Measurements from ENCODE around the gene FBXO17.
"Not testable (repeated sequence)": the region's sequence is repeated elsewhere in the genome, so short reads cannot be mapped to it uniquely, and the experiment has no call there.

Gene FBXO17, protein sequence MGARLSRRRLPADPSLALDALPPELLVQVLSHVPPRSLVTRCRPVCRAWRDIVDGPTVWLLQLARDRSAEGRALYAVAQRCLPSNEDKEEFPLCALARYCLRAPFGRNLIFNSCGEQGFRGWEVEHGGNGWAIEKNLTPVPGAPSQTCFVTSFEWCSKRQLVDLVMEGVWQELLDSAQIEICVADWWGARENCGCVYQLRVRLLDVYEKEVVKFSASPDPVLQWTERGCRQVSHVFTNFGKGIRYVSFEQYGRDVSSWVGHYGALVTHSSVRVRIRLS

DNA sequence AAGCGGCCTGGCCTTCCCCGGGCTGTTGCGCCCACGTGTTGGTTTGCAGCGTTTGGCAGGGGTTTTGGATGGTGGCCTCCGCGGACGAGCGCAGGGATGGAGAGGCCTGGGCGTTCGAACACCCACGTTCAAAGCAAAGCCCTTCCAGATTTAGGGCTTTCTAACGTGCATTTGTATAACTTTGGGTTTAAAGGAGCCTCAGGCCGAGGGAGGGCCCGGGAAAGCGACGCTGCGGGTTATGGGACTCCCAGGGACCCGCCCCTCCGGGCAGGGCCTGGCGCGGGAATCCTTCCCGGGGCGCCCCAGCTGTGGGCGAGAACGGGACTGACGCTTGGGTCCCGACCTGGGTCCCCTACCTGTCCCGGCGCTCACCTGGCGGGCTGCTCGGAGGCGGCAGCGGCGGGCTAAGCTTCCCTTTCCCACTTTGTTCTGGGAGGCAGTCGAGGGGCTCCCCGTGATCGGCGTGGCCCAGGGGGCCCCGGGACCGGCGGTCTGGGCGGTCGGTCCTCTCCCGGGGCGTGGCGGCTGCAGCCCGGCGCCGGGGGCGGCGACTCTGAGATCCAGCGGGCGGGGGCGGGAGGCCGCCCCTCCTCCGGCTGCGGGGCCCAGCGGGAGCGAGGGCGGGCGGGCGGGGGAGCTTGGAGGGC is at the start of gene FBXO17:
Gene FBXO17, minus strand, starts transcription at position 529 of the 647 bp plus-strand sequence. CDS start 25,423 bp downstream, outside the sequence.
- DNase-seq (ENCODE audit: low spot score): peak; percentile 20

DNA sequence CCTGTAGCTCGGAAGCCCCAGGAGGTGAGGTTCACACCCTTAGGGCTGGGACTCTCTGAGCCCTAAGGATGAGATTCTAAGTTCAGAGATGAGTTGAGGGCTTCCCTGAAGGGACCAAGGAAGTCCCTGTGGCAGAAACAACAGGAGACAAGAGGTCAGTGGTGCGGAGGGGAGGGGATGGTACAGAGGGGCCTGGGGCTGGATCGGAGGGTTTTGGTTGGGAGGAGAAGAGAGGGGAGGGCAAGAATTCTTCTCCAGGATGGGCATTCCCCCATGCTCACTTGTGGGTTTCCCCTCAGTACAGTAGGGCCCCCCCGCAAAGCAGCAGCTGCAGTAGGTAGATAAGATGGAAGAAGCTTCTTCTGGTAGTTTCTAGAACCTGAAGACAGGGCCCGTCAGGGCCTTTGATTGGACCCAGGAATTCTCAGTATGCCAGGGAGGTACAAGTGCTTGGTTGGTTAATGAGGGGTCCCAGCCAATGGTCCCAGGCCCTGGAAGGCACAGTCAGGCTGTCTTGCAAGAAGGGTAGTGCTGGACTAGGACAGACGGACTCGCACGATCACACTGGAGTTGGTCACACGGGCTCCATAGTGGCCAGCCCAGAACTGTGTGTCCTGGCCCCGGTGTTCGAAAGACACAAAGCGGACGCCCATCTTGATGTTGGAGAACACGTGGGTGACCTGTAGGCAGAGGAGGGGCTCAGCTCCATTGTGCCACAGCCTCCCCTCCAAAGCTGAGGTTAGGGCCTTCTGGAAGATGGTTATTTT is 49.5 kb upstream of the FBXO17 start:
- no peak for DNase-seq (ENCODE audit: low spot score)

DNA sequence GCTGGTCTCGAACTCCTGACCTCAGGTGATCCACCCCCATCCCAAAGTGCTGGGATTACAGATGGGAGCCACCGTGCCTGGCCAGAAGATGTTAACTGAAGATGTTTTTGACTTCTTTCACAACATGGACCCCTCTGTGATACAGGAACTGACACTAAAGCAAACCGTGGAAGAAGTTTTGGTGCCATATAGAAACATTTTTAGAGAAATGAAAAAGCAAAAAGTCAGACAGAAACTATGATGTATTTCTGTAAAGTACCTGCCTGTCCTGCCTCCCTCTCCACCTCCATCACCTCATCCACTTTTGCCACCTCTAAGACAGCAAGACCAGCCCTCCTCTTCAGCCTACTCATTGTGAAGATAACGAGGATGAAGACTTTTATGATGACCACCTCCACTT is 45.5 kb upstream of the FBXO17 start:
- DNase-seq (ENCODE audit: low spot score): no peak

DNA sequence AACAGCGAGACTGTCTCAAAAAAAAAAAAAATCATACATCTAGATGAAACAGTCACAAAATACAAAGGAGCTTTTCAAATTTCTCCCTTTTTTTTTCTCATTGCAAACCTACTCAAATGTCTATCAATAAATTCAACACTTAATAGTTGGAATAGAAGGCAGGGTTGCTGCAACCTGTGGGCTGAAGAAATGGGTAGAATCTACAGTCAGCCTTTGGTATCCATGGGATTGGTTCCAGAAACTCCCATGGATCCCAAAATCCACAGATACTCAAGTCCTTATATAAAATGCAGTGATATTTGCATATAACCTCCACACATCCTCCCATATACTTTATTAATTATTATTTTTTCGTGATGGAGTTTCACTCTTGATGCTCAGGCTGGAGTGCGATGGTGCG is 42.1 kb upstream of the FBXO17 start:
- no peak for DNase-seq (ENCODE audit: low spot score)

- no peak for DNase-seq (ENCODE audit: low spot score)
Measured at GRCh38 chr19:39017026-39017425, 41.5 kb upstream of the FBXO17 start.

DNA sequence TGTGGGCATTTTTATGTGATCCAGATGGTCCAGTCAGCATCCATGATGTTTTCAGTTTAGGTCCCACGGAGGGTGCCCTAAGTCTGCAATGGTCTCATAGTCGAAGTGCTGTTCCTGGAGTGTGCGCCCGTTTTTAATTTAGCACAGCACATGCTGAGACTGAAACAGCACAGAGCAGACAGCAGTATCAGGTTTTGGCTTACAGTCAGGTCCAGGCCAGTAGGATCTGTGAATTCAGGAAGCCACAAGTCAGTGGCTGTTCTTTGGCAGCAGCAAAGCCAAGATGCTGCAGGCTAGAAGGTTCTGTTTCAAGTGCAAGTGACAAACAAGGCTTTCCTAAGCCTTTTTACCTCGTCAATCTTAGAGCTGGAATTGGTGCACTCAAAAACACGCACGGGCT is 38.5 kb upstream of the FBXO17 start:
- no peak for DNase-seq (ENCODE audit: low spot score)

GRCh38 chr19:39009001-39009400 is 33.5 kb upstream of the FBXO17 start:
- no peak for DNase-seq (ENCODE audit: low spot score)

DNA sequence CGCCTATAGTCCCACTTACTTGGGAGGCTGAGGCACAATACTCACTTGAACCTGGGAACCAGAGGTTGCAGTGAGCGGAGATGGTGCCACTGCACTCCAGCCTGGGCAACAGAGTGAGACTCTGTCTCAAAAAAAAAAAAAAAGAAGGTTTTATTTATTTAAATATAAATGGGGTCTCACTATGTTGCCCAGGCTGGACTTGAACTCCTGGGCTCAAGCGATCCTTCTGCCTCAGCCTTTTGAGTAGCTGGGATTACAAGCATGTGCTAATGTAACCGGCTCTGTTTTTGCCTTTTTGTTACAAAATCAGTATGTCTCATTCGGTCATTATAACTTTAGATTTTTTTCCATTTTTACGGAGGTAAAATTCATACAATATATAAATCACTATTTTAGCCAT is 32.6 kb upstream of the FBXO17 start:
- no peak for DNase-seq (ENCODE audit: low spot score)

GRCh38 chr19:39007096-39007495 is 31.6 kb upstream of the FBXO17 start:
- no peak for DNase-seq (ENCODE audit: low spot score)

DNA sequence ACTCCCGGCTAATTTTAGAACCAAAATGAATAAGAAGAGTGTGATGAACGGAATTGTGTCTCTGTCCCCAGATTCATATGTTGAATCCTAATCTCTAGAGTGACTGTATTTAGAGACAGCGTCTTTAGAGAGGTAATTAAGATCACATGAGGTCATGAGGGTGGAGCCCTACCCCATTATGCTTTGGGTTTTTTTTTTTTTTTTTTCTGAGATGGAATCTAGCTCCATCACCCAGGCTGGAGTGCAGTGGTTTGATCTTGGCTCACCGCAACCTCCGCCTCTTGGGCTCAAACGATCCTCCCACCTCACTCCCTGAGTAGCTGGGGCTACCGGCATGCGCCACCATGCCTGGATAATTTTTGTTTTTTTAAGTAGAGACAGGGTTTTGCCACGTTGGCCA is 28.9 kb upstream of the FBXO17 start:
- DNase-seq (ENCODE audit: low spot score): no peak

- no peak for DNase-seq (ENCODE audit: low spot score)
Measured at GRCh38 chr19:39003796-39004195, 28.3 kb upstream of the FBXO17 start.

- no peak for DNase-seq (ENCODE audit: low spot score)
Measured at GRCh38 chr19:39003188-39003587, 27.6 kb upstream of the FBXO17 start.

- no peak for DNase-seq (ENCODE audit: low spot score)
Measured at GRCh38 chr19:39001041-39001440, 25.5 kb upstream of the FBXO17 start.

DNA sequence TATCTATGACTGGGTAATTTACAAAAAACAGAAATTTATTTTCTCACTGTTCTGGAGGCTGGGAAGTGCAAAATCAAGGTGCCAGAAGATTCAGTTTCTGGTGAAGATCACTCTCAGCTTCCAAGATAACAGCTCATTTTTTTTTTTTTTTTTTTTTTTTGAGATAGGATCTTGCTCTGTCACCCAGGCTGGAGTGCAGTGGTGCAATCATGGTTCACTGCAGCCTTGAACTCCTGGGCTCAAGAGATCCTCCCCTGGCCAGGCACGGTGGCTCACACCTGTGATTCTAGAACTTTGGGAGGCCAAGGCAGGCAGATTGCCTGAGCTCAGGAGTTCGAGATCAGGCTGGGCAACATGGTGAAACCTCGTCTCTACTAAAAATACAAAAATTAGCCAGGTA is 22.0 kb upstream of the FBXO17 start:
- not testable (repeated sequence) for DNase-seq (ENCODE audit: low spot score)

DNA sequence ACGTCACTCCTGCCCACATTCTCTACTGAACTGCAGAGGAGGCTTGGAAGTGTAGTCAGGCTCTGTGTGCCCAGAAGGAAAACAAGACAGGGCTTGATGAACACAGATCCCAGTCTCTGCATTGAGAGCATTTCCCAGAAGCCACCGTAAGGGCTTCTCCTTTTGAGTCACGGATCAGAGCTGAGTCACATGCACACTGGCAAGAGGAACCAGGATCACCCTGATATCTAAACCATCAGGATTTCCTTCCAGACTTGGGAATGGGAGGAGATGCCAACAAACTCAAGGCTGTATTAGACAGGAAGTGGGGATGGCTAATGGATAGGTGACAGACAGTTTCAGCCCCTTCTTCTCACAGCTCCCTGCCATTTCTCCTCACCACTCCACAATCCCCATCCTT is 17.7 kb upstream of the FBXO17 start:
- no peak for DNase-seq (ENCODE audit: low spot score)

DNA sequence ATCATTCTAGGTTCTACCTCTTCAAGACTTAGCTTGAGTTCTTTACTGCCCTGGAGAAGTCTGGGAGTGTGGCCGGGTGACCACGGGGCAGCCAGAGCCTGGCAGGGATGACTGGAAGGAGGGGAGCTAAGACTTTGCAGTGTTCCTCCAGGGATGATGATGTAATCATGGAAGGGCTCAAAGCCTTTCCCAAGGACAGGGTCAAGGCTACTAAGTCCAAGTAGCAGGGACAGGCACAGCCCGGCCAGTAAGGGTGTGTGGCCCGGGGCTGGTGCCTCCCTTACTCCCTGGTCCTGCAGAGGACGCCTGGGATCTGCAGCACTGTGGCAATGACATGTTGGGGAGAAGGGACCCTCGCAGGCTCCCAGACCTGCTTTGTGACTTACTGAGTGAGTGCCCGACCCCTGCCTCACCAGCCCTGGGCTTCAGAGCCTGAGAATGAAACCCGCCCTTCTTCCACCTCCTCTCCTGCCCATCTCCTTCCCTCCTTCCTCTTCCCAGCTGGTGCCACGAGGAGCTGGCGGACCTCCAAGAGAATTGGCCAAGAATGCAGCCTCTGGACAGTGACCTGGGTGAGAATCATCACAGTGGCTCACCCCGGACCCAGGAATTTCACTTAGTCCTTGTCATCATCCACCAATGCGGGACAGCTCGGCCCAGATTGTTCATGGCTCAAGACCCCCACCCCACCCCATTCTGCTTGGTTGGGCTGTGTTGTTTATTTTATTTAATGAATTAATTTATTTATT is 15.6 kb upstream of the FBXO17 start:
- DNase-seq (ENCODE audit: low spot score): no peak

DNA sequence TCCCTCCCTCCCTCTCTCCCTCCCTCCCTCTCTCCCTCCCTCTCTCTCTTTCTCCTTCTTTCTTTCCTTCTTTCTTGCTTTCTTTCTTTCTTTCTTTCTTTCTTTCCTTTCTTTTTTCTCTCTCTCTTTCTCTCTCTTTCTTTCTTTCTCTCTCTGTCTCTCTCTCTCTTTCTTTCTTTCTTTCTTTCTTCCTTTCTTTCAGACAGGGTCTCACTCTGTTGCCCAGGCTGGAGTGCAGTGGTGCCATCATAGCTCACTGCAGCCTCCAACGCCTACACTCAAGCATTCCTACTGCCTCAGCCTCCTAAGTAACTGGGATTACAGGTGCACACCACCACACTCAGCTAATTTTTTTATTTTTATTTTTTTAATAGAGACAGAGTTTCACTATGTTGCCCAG is 14.1 kb upstream of the FBXO17 start:
- DNase-seq (ENCODE audit: low spot score): not testable (repeated sequence)

DNA sequence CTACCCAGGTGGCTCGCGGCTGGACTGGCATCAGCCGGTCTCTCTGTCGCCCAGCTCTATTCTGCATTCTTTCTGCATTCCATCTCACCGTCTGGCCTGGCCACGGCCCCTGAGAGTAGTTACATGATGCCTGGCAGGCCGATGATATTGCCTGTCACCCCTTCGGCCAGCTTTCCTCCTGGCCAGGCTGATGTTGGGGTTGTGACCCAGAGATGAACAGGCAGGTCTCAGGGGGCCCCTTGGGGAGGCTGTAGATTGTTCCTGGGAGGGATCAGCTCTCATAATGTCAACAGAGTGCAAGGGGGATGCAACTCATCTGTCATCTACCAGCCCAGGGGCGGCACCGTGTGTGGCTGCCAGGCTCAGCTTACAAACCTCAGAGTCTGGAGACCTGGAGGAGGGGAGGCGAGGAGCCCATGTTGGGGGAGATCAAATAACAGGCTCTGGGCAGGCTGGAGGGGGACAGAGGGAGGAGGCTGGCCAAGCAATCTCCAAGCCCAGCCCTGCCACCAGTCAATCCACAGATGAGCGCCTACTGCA is 13.6 kb upstream of the FBXO17 start:
- no peak for DNase-seq (ENCODE audit: low spot score)

DNA sequence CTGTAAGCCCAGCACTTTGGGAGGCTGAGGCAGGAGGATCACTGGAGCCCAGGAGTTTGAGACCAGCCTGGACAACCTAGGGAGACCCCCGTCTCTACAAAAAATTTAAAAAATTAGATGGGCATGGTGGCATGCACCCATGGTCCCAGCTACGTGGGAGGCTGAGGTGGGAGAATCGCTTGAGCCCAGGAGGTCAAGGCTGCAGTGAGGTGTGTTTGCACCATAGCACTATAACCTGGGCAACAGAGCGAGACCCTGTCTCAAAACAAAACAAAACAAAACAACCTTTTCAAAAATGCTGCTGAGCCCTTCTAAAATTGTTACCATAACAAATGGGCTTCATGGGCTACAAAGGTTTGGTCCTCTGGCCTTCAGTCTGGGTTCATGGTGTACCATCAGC is 13.1 kb upstream of the FBXO17 start:
- DNase-seq (ENCODE audit: low spot score): not testable (repeated sequence)

DNA sequence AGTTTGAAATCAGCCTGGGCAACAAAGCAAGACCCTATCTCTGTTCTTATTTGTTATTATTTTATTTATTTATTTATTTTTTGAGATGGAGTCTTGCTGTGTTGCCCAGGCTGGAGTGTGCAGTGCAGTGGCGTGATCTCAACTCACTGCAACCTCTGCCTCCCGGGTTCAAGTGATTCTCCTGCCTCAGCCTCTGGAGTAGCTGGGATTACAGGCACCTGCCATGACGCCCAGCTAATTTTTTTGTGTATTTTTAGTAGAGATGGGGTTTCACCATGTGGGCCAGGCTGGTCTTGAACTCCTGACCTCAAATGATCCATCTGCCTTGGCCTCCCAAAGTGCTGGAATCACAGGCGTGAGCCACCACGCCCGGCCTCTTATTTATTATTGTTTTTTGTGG is 12.2 kb upstream of the FBXO17 start:
- DNase-seq (ENCODE audit: low spot score): not testable (repeated sequence)

- DNase-seq (ENCODE audit: low spot score): no peak
Measured at GRCh38 chr19:38985262-38985661, 9.7 kb upstream of the FBXO17 start.

Measured in globus pallidus (tissue), 1 donor.